IMR-90 (cell line): Measurements from ENCODE around the gene SIGLECL1. TPM values are rescaled to one million over a fixed set of nuclear protein-coding genes. Genes with fewer than 3 reads are reported as not detected.

Source experiments
- ATAC-seq: fragments of 200-7000 bp; cut with Tn5 transposase; 2 replicates; pipeline ENCODE4 v1.9.1; 2020; ENCODE audit warnings: low read depth, mild to moderate bottlenecking, moderate library complexity
- BruUV-seq: library from RNA; stranded (reverse); fragments of 400-500 nt; replicated peaks from 2 replicates; lab custom pipeline; 2021; lab: Mats Ljungman, UMichigan
- CTCF ChIA-PET: fragments of 300-600 bp; formaldehyde crosslinking; extraction: SDS; loops from one replicate; lab custom pipeline; 2021; ENCODE audit warnings: antibody characterized with exemption; lab: Yijun Ruan, JAX
- POLR2A ChIA-PET: fragments of 300-600 bp; sonication (Branson Sonifier 250); formaldehyde crosslinking; loops from one replicate; lab custom pipeline; 2022; ENCODE audit warnings: antibody characterized with exemption; ENCODE audit not compliant: unreplicated experiment; lab: Charles Lee
- DNase-seq: peaks from one replicate; pipeline ENCODE4 v3.0.0; 2013
- H2AFZ ChIP-seq: replicated peaks from 2 replicates; pipeline ENCODE3; 2013; ENCODE audit warnings: low read length, mild to moderate bottlenecking; ENCODE audit not compliant: poor library complexity
- H2AK5ac ChIP-seq: 2 replicates; pipeline ENCODE4 v1.6.1; 2013; ENCODE audit warnings: low read depth, low read length, inconsistent platforms
- H2AK9ac ChIP-seq: replicated peaks from 2 replicates; pipeline ENCODE3; 2013; ENCODE audit warnings: mild to moderate bottlenecking, low read depth, low read length, moderate library complexity; ENCODE audit not compliant: poor library complexity
- H2BK120ac ChIP-seq: 2 replicates; pipeline ENCODE4 v1.6.1; 2013; ENCODE audit warnings: low read depth, low read length, inconsistent platforms
- H2BK15ac ChIP-seq: 3 replicates; pipeline ENCODE4 v1.6.1; 2013; ENCODE audit warnings: low read depth, low read length, inconsistent platforms
- H2BK20ac ChIP-seq: 2 replicates; pipeline ENCODE4 v1.6.1; 2013; ENCODE audit warnings: low read depth, mild to moderate bottlenecking, inconsistent platforms, low read length, moderate library complexity
- H2BK5ac ChIP-seq: 2 replicates; pipeline ENCODE4 v1.6.1; 2013; ENCODE audit warnings: mild to moderate bottlenecking, low read depth, low read length, inconsistent platforms; ENCODE audit not compliant: poor library complexity, severe bottlenecking
- H3K14ac ChIP-seq: replicated peaks from 2 replicates; pipeline ENCODE4 v1.6.1; 2013; ENCODE audit warnings: low read depth, low read length, inconsistent platforms
- H3K18ac ChIP-seq: 2 replicates; pipeline ENCODE4 v1.6.1; 2013; ENCODE audit warnings: low read depth, low read length, control low read depth
- H3K23ac ChIP-seq: 2 replicates; pipeline ENCODE4 v1.6.1; 2013; ENCODE audit warnings: low read depth, low read length, inconsistent platforms
- H3K27ac ChIP-seq: 2 replicates; pipeline ENCODE4 v1.5.1; 2013; ENCODE audit warnings: mild to moderate bottlenecking, control low read depth, low read length; ENCODE audit not compliant: insufficient read depth
- H3K27me3 ChIP-seq: 2 replicates; pipeline ENCODE4 v1.6.1; 2013; ENCODE audit warnings: low read length; ENCODE audit not compliant: control insufficient read depth, insufficient read depth
- H3K36me3 ChIP-seq: 2 replicates; pipeline ENCODE4 v1.6.1; 2013; ENCODE audit warnings: low read length, mixed read lengths; ENCODE audit not compliant: control insufficient read depth, insufficient read depth
- H3K4ac ChIP-seq: 2 replicates; pipeline ENCODE4 v1.6.1; 2013; ENCODE audit warnings: low read depth, low read length, inconsistent platforms
- H3K4me1 ChIP-seq: 2 replicates; pipeline ENCODE4 v1.6.1; 2013; ENCODE audit warnings: low read length, mixed read lengths; ENCODE audit not compliant: control insufficient read depth, insufficient read depth
- H3K4me2 ChIP-seq: 2 replicates; pipeline ENCODE4 v1.6.1; 2013; ENCODE audit warnings: low read depth, mild to moderate bottlenecking, control low read depth, low read length, moderate library complexity
- H3K4me3 ChIP-seq: 2 replicates; pipeline ENCODE4 v1.5.1; 2013; ENCODE audit warnings: low read depth, mild to moderate bottlenecking, control low read depth, low read length, moderate library complexity; ENCODE audit not compliant: insufficient read depth
- H3K56ac ChIP-seq: 2 replicates; pipeline ENCODE4 v1.6.1; 2013; ENCODE audit warnings: low read length, inconsistent platforms; ENCODE audit not compliant: insufficient read depth; ENCODE audit errors: extremely low read depth
- H3K79me1 ChIP-seq, 2 experiments: 2 replicates each; pipeline ENCODE4 v1.6.1; 2013; ENCODE audit warnings: low read length in 2 of 2, inconsistent platforms in 1 of 2, low read depth in 1 of 2
- H3K9ac ChIP-seq: 2 replicates; pipeline ENCODE4 v1.6.1; 2013; ENCODE audit warnings: low read depth, low read length, control low read depth
- H3K9me1 ChIP-seq: 2 replicates; pipeline ENCODE4 v1.6.1; 2013; ENCODE audit warnings: low read length, inconsistent platforms; ENCODE audit not compliant: insufficient read depth
- H3K9me3 ChIP-seq: 2 replicates; pipeline ENCODE4 v1.6.1; 2013; ENCODE audit warnings: low read length; ENCODE audit not compliant: control insufficient read depth, insufficient read depth
- H4K20me1 ChIP-seq: 2 replicates; pipeline ENCODE4 v1.6.1; 2013; ENCODE audit warnings: low read length, inconsistent platforms; ENCODE audit not compliant: insufficient read depth
- H4K5ac ChIP-seq: 2 replicates; pipeline ENCODE4 v1.6.1; 2013; ENCODE audit warnings: mild to moderate bottlenecking, low read depth, low read length, control low read depth
- H4K8ac ChIP-seq, 2 experiments: 2 replicates each; pipeline ENCODE4 v1.6.1; 2013; ENCODE audit warnings: low read depth in 2 of 2, low read length in 2 of 2, control low read depth in 1 of 2, inconsistent platforms in 1 of 2
- H4K91ac ChIP-seq: 2 replicates; pipeline ENCODE4 v1.6.1; 2013; ENCODE audit warnings: low read depth, low read length, inconsistent platforms; ENCODE audit not compliant: insufficient read depth
- BHLHE40 ChIP-seq: fragments of 150-350 bp; IDR thresholded peaks from 2 replicates; pipeline ENCODE4 v1.6.1; 2016; ENCODE audit warnings: mild to moderate bottlenecking, low read depth, low read length
- CEBPB ChIP-seq: IDR thresholded peaks from 2 replicates; pipeline ENCODE4 v1.6.1; 2012; ENCODE audit warnings: low read depth, low read length, improper control_type of control experiment
- FOS ChIP-seq: fragments of 150-350 bp; IDR thresholded peaks from 2 replicates; pipeline ENCODE4 v1.6.1; 2016; ENCODE audit warnings: low read depth, low read length
- MAZ ChIP-seq: IDR thresholded peaks from 2 replicates; pipeline ENCODE4 v1.6.1; 2012; ENCODE audit warnings: low read depth, mild to moderate bottlenecking, low read length, improper control_type of control experiment, moderate library complexity, borderline replicate concordance
- MXI1 ChIP-seq: IDR thresholded peaks from 2 replicates; pipeline ENCODE4 v1.6.1; 2012; ENCODE audit warnings: low read depth, mild to moderate bottlenecking, low read length, moderate library complexity, borderline replicate concordance
- NFE2L2 ChIP-seq: fragments of 150-350 bp; IDR thresholded peaks from 2 replicates; pipeline ENCODE4 v1.6.1; 2016; ENCODE audit warnings: low read depth, mild to moderate bottlenecking, low read length
- POLR2A ChIP-seq: IDR thresholded peaks from 2 replicates; pipeline ENCODE4 v1.6.1; 2012; ENCODE audit warnings: mild to moderate bottlenecking, low read depth, low read length
- RAD21 ChIP-seq: IDR thresholded peaks from 2 replicates; pipeline ENCODE4 v1.6.1; 2012; ENCODE audit warnings: low read length, improper control_type of control experiment
- RFX5 ChIP-seq: IDR thresholded peaks from 2 replicates; pipeline ENCODE4 v1.8.0; 2012; ENCODE audit warnings: low read depth, mild to moderate bottlenecking, low read length, moderate library complexity
- SMC3 ChIP-seq: fragments of 150-350 bp; IDR thresholded peaks from 2 replicates; pipeline ENCODE4 v1.6.1; 2016; ENCODE audit warnings: low read depth, mild to moderate bottlenecking, antibody characterized with exemption, low read length, moderate library complexity
- WGBS, 2 experiments: methylation state at CpG; one replicate each; pipeline versions ENCODE4 v1.1.5 to v1.1.7; 2013; ENCODE audit warnings: missing lambda C conversion rate in 2 of 2; ENCODE audit not compliant: insufficient read length in 1 of 2; ENCODE audit errors: extremely low coverage in 2 of 2; 5-methylcytosine and 5-hydroxymethylcytosine counted together
- dilution Hi-C: fragments of 300-500 bp; cut with HindIII; formaldehyde crosslinking; loops from one replicate; pipeline ENCODE4 v1.14.3; 2018; ENCODE audit warnings: low sequenced_read_pairs; ENCODE audit not compliant: unreplicated experiment
- in situ Hi-C: fragments of 300-500 bp; cut with MboI; formaldehyde crosslinking; loops from 3 replicates; pipeline ENCODE4 v1.14.3; 2019; ENCODE audit warnings: low sequenced_read_pairs, inconsistent platforms, mixed read lengths
- intact Hi-C: fragments of 100-400 bp; cut with micrococcal nuclease; formaldehyde crosslinking; loops from 2 replicates; pipeline ENCODE4 v1.10.0; 2022
- polyA plus RNA-seq, 3 experiments: library from polyadenylated mRNA; depleted of rRNA; stranded (reverse); fragments of >200 nt; gene quantifications; 2 replicates each; pipeline ENCODE4 v1.2.3, GENCODE V29; 2012; ENCODE audit warnings: low replicate concordance in 1 of 3
- total RNA-seq: library from RNA; depleted of rRNA; stranded (reverse); fragments of >200 nt; gene quantifications from 2 replicates; pipeline ENCODE4 v1.2.3, GENCODE V29; 2012
- TF ChIP-seq, protein P1 (sequence below): fragments of 150-350 bp; IDR thresholded peaks from 2 replicates; pipeline ENCODE4 v1.6.1; 2016; ENCODE audit warnings: low read depth, mild to moderate bottlenecking, low read length, moderate library complexity, borderline replicate concordance

Gene SIGLECL1
- total and polyA plus RNA-seq, 2 of the 4 experiments (the other 2 are of a cell fraction) = not detected

DNA sequence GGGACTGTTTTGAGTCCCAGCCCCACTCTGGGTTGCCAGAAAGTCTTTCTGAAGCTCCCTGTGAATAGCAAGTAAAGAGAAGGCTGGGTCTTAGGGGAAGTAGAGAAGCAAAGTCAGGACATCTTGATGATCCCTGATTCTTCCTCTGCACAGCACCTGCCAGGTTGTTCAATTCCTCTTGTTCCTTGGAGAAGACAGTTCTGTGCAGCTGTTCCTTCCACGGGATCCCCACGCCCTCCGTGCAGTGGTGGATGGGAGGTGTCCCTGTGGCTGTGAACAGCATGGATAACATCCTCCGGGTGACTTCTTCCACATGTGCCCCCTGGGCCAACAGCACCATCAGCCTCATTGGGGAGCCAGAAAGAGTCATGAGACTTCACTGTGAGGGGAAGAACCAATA, 31.5 kb downstream of the SIGLECL1 start:
- no peak overlapping the region for H3K23ac ChIP-seq
- no peak overlapping the region for H3K4me2 ChIP-seq
- intact Hi-C loops (no loop called here), dilution Hi-C loops (no loop called here), in situ Hi-C loops (no loop called here)
- no peak overlapping the region for H3K4me3 ChIP-seq
- no peak overlapping the region for H4K91ac ChIP-seq
- ChIA-PET POLR2A (no interaction called here), CTCF (no interaction called here)
- H2BK120ac ChIP-seq = no peak overlapping the region
- H3K9me1 ChIP-seq = no peaks in the 10 kb centered on the region
- no peaks in the 10 kb centered on the region for H3K27me3 ChIP-seq
- H3K14ac ChIP-seq = no peak overlapping the region
- H2AK5ac ChIP-seq = no peak overlapping the region
- H4K8ac ChIP-seq = no peak overlapping the region
- no peak overlapping the region for H3K27ac ChIP-seq
- DNase-seq (no peak), ATAC-seq (no peak)
- no peaks in the 10 kb centered on the region for H3K79me1 ChIP-seq
- TF ChIP-seq NFE2L2 (no peak), RAD21 (no peak), CEBPB (no peak), MAZ (no peak), MXI1 (no peak), POLR2A (no peak), BHLHE40 (no peak), RFX5 (no peak), SMC3 (no peak), FOS (no peak)
- TF ChIP-seq, protein P1, sequence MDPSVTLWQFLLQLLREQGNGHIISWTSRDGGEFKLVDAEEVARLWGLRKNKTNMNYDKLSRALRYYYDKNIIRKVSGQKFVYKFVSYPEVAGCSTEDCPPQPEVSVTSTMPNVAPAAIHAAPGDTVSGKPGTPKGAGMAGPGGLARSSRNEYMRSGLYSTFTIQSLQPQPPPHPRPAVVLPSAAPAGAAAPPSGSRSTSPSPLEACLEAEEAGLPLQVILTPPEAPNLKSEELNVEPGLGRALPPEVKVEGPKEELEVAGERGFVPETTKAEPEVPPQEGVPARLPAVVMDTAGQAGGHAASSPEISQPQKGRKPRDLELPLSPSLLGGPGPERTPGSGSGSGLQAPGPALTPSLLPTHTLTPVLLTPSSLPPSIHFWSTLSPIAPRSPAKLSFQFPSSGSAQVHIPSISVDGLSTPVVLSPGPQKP = no peak
- no peak overlapping the region for H2AK9ac ChIP-seq
- no peaks in the 10 kb centered on the region for H3K4me1 ChIP-seq
- no peak overlapping the region for H3K18ac ChIP-seq
- H3K9ac ChIP-seq = no peak overlapping the region
- no peak overlapping the region for H2AFZ ChIP-seq
- no TSS peak for BruUV-seq
- no CpG with 5 or more reads among the region's 4 CpGs for WGBS, 2 experiments
- no peaks in the 10 kb centered on the region for H4K20me1 ChIP-seq
- no peak overlapping the region for H3K4ac ChIP-seq
- no peak overlapping the region for H2BK15ac ChIP-seq
- no peaks in the 10 kb centered on the region for H3K36me3 ChIP-seq
- no peak overlapping the region for H2BK20ac ChIP-seq
- no peak overlapping the region for H2BK5ac ChIP-seq
- no peak overlapping the region for H3K56ac ChIP-seq
- H4K5ac ChIP-seq = no peak overlapping the region
- H3K9me3 ChIP-seq = peaks cover 13% of the 10 kb centered on the region
